RWPE2 (cell line): ENCODE data around the gene DGKI.

Experiments used
- ATAC-seq: fragments of 200-7000 bp; cut with Tn5 transposase; 3 replicates; pipeline ENCODE4 v1.9.1; 2021; ENCODE audit warnings: low read depth
- DNase-seq: peaks from one replicate; pipeline ENCODE4 v3.0.0-alpha.2; 2020; ENCODE audit warnings: low spot score
- H3K27ac ChIP-seq: fragments of 450-650 bp; 2 replicates; pipeline ENCODE4 v1.5.1; 2017; ENCODE audit warnings: mild to moderate bottlenecking; ENCODE audit not compliant: poor library complexity, severe bottlenecking
- H3K27me3 ChIP-seq: fragments of 250-450 bp; sonication (Bioruptor Pico); 2 replicates; pipeline ENCODE4 v1.5.1; 2021; ENCODE audit warnings: mild to moderate bottlenecking, moderate library complexity; ENCODE audit not compliant: insufficient read depth, poor library complexity, severe bottlenecking
- H3K36me3 ChIP-seq: fragments of 250-450 bp; sonication (Bioruptor Pico); 2 replicates; pipeline ENCODE4 v1.5.1; 2020; ENCODE audit warnings: low read depth, mild to moderate bottlenecking, moderate library complexity
- H3K4me1 ChIP-seq: fragments of 250-450 bp; sonication (Bioruptor Pico); 2 replicates; pipeline ENCODE4 v1.5.1; 2021; ENCODE audit warnings: mild to moderate bottlenecking, moderate library complexity; ENCODE audit not compliant: insufficient read depth, poor library complexity, severe bottlenecking
- H3K4me3 ChIP-seq: fragments of 250-450 bp; sonication (Bioruptor Pico); 2 replicates; pipeline ENCODE4 v1.5.1; 2021; ENCODE audit warnings: mild to moderate bottlenecking, moderate library complexity; ENCODE audit not compliant: severe bottlenecking
- H3K9me3 ChIP-seq: fragments of 250-450 bp; sonication (Bioruptor Pico); 2 replicates; pipeline ENCODE4 v1.5.1; 2021; ENCODE audit warnings: mild to moderate bottlenecking, moderate library complexity; ENCODE audit not compliant: severe bottlenecking
- TF ChIP-seq, protein P1 (sequence below): fragments of 450-650 bp; IDR thresholded peaks from one replicate; pipeline ENCODE4 v1.5.1; 2017; ENCODE audit warnings: mild to moderate bottlenecking, moderate library complexity; ENCODE audit not compliant: poor library complexity, severe bottlenecking

DGKI gene

DNA sequence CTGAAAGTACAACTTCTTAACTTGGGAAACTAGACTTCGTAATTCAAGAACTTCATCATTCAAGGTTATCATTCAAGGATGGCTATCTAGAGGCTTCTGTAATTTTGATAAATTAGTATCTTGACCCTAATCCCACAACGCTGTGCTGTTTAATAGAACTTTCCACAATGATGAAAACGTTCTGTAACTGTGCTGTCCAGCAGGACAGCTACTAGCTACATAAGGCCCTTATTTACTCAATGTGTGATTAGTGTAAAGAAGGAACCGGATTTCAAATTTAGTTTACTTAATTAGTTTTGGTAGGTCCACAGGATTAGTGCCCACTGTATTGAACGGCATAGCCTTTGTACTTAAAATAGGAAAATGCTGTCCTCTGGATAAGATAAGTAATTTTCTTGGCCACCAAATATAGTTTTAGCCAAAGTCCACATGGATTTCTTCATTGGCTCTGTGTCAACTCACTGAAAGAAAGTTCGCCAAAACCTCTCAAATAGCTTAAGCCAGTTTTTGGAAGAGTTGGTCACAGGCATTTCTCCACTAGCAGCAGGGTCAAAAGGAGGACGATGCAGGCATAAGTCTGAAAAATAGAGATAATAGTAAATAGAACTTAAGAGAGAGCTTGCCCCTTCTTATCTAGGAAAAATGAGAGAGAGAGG, 17.3 kb downstream of the DGKI start:
- H3K9me3 ChIP-seq = peaks cover 8% of the 10 kb centered on the region
- ATAC-seq = no peak
- DNase-seq = no peak
- H3K4me3 ChIP-seq = no peak overlapping the region
- H3K36me3 ChIP-seq = no peaks in the 10 kb centered on the region
- H3K27me3 ChIP-seq = peaks cover 4% of the 10 kb centered on the region
- H3K27ac ChIP-seq = no peak overlapping the region
- TF ChIP-seq, protein P1, sequence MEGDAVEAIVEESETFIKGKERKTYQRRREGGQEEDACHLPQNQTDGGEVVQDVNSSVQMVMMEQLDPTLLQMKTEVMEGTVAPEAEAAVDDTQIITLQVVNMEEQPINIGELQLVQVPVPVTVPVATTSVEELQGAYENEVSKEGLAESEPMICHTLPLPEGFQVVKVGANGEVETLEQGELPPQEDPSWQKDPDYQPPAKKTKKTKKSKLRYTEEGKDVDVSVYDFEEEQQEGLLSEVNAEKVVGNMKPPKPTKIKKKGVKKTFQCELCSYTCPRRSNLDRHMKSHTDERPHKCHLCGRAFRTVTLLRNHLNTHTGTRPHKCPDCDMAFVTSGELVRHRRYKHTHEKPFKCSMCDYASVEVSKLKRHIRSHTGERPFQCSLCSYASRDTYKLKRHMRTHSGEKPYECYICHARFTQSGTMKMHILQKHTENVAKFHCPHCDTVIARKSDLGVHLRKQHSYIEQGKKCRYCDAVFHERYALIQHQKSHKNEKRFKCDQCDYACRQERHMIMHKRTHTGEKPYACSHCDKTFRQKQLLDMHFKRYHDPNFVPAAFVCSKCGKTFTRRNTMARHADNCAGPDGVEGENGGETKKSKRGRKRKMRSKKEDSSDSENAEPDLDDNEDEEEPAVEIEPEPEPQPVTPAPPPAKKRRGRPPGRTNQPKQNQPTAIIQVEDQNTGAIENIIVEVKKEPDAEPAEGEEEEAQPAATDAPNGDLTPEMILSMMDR = no peak
- no peaks in the 10 kb centered on the region for H3K4me1 ChIP-seq

DNA sequence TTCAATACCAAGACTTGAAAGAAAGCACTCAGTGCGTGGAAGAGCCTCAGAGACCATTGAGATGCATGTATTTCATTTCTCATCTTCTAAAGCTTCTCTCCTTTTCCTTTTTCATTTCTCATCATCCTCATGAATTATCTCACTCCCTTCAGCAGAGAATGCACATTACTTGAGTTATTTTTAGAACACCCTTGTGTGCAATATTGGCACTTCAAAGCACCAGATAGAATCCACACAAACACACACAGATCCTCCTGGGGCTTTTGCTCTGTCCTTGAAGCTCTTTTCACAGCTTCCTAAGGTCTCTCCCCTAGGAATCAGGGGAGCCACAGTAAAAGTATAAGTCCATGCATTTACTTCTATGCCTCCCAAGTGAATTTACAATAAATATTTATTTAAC, 18.3 kb downstream of the DGKI start:
- TF ChIP-seq, protein P1 = no peak
- Histone ChIP-seq H3K9me3 (peaks cover 8% of the 10 kb centered on the region), H3K36me3 (no peaks in the 10 kb centered on the region), H3K27ac (no peak overlapping the region), H3K4me1 (no peaks in the 10 kb centered on the region), H3K4me3 (no peak overlapping the region), H3K27me3 (peaks cover 4% of the 10 kb centered on the region)
- ATAC-seq (no peak), DNase-seq (no peak)

DNA sequence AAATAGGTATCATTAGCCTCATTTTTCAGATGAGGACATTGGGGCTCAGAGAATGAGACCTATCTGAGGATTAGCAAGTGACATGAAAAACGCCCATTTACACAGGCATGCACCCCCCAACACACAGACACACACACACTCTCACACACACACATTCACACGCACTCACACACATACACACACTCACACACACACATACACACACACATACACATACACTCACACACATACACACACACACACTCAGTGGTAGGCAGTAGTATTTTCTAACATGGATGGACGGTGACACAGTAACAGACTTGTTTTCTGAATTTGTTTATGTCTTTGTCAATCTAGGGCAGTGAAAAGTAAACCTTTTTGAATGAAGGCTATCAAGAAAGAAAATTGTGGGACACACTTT, 21.3 kb downstream of the DGKI start:
- TF ChIP-seq, protein P1 = no peak
- no peaks in the 10 kb centered on the region for H3K36me3 ChIP-seq
- no peak overlapping the region for H3K27ac ChIP-seq
- no peak overlapping the region for H3K4me3 ChIP-seq
- DNase-seq (no peak), ATAC-seq (no peak)
- H3K4me1 ChIP-seq = no peaks in the 10 kb centered on the region
- no peaks in the 10 kb centered on the region for H3K9me3 ChIP-seq
- H3K27me3 ChIP-seq = peaks cover 4% of the 10 kb centered on the region

DNA sequence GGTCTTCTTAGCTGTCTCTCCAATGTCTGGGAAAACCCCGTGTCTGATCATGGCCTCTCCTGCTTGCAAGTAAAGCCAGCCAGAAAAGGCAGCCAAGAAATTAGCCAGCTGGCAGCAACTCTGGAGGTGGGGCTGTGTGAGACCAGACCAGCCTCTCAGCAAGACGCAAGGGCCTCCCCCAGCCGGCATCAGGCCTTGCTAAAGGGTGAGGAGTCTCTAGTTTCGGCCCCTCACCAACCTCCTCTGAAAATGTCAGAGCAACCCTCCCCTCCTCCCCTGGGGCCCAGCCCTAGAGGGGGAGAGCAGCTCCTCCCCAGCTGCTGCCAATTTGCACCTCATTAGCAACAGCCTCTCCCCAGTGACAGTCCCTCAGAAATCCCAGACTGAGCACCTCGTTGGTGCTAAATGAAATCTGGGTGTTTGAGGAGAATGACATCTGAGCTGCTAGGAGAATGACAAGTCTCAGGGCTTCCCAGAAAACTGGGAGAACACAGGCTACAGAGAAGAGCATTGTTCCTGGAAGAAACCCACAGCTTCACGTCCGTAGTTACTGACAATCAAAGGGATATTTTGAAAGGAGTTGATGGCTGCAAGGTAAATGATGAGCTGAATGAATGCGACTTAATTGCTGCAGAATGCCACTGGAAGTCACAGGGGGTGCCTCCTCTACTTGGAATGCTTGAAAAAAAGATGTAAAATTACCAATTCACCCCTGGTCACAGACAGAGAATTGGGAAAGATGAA, 25.9 kb downstream of the DGKI start:
- Histone ChIP-seq H3K27me3 (no peaks in the 10 kb centered on the region), H3K27ac (no peak overlapping the region), H3K9me3 (no peaks in the 10 kb centered on the region), H3K4me1 (no peaks in the 10 kb centered on the region), H3K36me3 (no peaks in the 10 kb centered on the region), H3K4me3 (no peak overlapping the region)
- no peak for ATAC-seq
- no peak for DNase-seq
- TF ChIP-seq, protein P1 = no peak

DNA sequence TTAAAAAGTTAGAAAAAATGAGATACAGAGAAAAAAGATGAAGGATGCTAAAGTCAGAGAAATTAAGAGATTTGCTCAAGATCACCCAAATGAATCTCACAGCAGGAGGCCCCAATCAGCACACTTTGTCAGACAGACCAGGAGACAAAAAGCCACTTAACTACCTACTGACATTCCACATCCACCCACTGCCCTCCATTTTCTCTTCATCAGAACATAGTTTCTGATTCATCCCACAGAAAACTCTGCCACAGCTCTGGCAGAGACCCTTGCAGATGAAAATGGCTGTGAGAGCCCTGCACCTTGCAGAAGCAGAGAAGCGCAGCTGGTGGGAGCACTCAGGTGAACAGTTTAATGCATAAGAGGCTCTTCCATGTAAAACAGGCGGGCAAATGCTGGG, 26.6 kb downstream of the DGKI start:
- Histone ChIP-seq H3K27ac (no peak overlapping the region), H3K36me3 (no peaks in the 10 kb centered on the region), H3K4me1 (no peaks in the 10 kb centered on the region), H3K9me3 (no peaks in the 10 kb centered on the region), H3K4me3 (no peak overlapping the region), H3K27me3 (no peaks in the 10 kb centered on the region)
- TF ChIP-seq, protein P1 = no peak
- no peak for ATAC-seq
- DNase-seq = no peak
